ENCODE data around the gene WWTR1. TPM values are rescaled to one million over a fixed set of nuclear protein-coding genes. Genes with fewer than 3 reads are reported as not detected.

The WWTR1 gene
- total RNA-seq, 4 donors from 2014 or later, result 40.3 to 80.4 (median 67.6) TPM

- H3K4me1 ChIP-seq, result peaks cover 0 to 44% (median 14%) of the 10 kb centered on the region in 4 donors
- intact Hi-C loops (cut with DNase I; ENCODE audit: low total_unique reads), result loop anchor here (1.0 kb wide), 1 partner anchor 39 kb away; no protein-coding TSS in a partner anchor
- H3K9me3 ChIP-seq, result no peaks in the 10 kb centered on the region
- DNase-seq, result no peak
- TF ChIP-seq EP300 (IDR thresholded peaks at IDR 0.05; ENCODE audit: low read depth), result no peak
- TF ChIP-seq POLR2AphosphoS5 (IDR thresholded peaks at IDR 0.05), result no peak
- TF ChIP-seq POLR2A (IDR thresholded peaks at IDR 0.05), result no peak
- no peak for TF ChIP-seq CTCF (IDR thresholded peaks at IDR 0.05)
- H3K4me3 ChIP-seq, result no peak overlapping the region
- in situ Hi-C loops (cut with MboI; ENCODE audit: low pct_ligation_motif_present in 1 of 4, low pct_unique_long_range_greater_than_20kb in 1 of 4, low sequenced_read_pairs in 3 of 4), result no loop called here
- H3K27me3 ChIP-seq, result peaks cover 13% of the 10 kb centered on the region
- H3K36me3 ChIP-seq, result no peaks in the 10 kb centered on the region
- H3K27ac ChIP-seq, result no peak overlapping the region
- WGBS, 2 donors (ENCODE audit: low coverage in 1 of 2), result 79 to 100% methylated on average over 1 to 2 of the region's 2 CpGs
Observed at GRCh38 chr3:149613988-149614387, 43.8 kb downstream of the WWTR1 start.

DNA sequence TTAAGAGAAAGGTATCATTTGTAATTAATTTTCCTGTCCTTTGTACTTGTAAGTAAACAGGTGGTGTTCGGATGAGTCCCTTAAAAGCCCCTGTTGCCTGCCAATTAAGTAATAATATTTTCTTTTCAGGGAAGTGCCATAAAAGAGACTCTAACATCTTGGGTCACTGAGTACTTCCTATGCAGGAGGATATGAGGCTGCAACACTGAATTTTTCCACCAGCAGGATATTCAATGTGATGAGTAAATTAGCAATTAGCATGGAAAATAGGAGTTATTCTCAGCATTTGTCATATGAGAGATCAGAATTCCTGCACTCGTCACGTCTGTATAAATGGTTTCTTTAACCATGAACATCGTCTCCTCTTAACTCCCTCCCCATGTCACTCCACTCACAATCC is 45.4 kb downstream of the WWTR1 start:
- Histone ChIP-seq H3K9me3 (no peaks in the 10 kb centered on the region), H3K27ac (no peak overlapping the region), H3K4me3 (no peak overlapping the region), H3K36me3 (no peaks in the 10 kb centered on the region), H3K27me3 (peaks cover 11% of the 10 kb centered on the region), H3K4me1 (peaks cover 0 to 43% (median 14%) of the 10 kb centered on the region in 4 donors)
- no peak for DNase-seq
- intact Hi-C loops (cut with DNase I; ENCODE audit: low total_unique reads), result no loop called here
- in situ Hi-C loops (cut with MboI; ENCODE audit: low pct_ligation_motif_present in 1 of 4, low pct_unique_long_range_greater_than_20kb in 1 of 4, low sequenced_read_pairs in 3 of 4), result no loop called here
- WGBS, 2 donors (ENCODE audit: low coverage in 1 of 2), result 76 to 85% methylated on average over 4 of the region's 4 CpGs
- TF ChIP-seq EP300 (IDR thresholded peaks at IDR 0.05; ENCODE audit: low read depth) (no peak), CTCF (IDR thresholded peaks at IDR 0.05) (no peak), POLR2AphosphoS5 (IDR thresholded peaks at IDR 0.05) (no peak), POLR2A (IDR thresholded peaks at IDR 0.05) (no peak)

- TF ChIP-seq EP300 (IDR thresholded peaks at IDR 0.05; ENCODE audit: low read depth) (no peak), POLR2A (IDR thresholded peaks at IDR 0.05) (no peak), POLR2AphosphoS5 (IDR thresholded peaks at IDR 0.05) (no peak), CTCF (IDR thresholded peaks at IDR 0.05) (no peak)
- no peak for DNase-seq
- intact Hi-C loops (cut with DNase I; ENCODE audit: low total_unique reads), result no loop called here
- Histone ChIP-seq H3K9me3 (no peaks in the 10 kb centered on the region), H3K4me1 (peaks cover 0 to 41% (median 14%) of the 10 kb centered on the region in 4 donors), H3K36me3 (no peaks in the 10 kb centered on the region), H3K4me3 (no peak overlapping the region), H3K27ac (peak overlapping the region in 1 of 4 donors; percentile 52), H3K27me3 (no peaks in the 10 kb centered on the region)
- in situ Hi-C loops (cut with MboI; ENCODE audit: low pct_ligation_motif_present in 1 of 4, low pct_unique_long_range_greater_than_20kb in 1 of 4, low sequenced_read_pairs in 3 of 4), result no loop called here
- 86 to 90% methylated on average over 2 of the region's 2 CpGs for WGBS, 2 donors (ENCODE audit: low coverage in 1 of 2)
Observed at GRCh38 chr3:149611149-149611548, 46.7 kb downstream of the WWTR1 start.

DNA sequence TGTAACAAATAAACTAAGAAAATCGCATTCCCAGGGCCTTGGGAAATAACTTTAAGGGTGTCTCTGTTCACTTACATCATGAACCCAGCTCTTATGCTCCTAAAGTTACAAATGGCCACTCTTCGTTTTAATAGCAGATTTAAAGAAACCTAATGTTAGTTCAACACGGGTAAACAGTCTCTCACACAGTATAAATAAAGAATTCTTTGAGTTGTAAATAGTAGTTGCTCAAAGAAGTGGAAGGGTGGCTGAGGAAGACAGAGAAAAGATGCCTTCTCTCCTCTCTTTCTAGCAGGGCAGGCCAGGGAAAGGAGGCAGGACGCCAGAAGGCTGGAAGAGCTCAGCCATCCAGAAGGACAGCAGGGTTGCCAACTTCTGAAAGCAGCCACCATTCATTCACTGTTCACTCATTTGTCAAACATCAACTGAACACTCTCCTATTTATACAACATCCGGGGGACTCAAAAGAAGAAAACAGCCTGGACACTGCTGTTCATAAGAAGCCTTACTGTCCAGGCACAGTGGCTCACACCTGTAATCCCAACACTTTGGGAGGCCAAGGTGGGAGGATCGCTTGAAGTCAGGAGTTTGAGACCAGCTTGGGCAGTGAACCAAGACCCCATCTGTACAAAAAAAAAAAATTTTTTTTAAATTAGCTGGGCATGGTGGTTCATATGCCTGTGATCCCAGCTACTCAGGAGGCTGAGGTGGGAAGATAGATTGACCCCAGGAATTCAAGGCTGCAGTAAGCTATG is 47.3 kb downstream of the WWTR1 start:
- H3K4me1 ChIP-seq, result peaks cover 0 to 41% (median 14%) of the 10 kb centered on the region in 4 donors
- WGBS, 2 donors (ENCODE audit: low coverage in 1 of 2), result 61 to 70% methylated on average over 4 to 6 of the region's 6 CpGs
- H3K4me3 ChIP-seq, result no peak overlapping the region
- intact Hi-C loops (cut with DNase I; ENCODE audit: low total_unique reads) (no loop called here), in situ Hi-C loops (cut with MboI; ENCODE audit: low pct_ligation_motif_present in 1 of 4, low pct_unique_long_range_greater_than_20kb in 1 of 4, low sequenced_read_pairs in 3 of 4) (no loop called here)
- TF ChIP-seq POLR2A (IDR thresholded peaks at IDR 0.05), result no peak
- TF ChIP-seq CTCF (IDR thresholded peaks at IDR 0.05), result no peak
- TF ChIP-seq EP300 (IDR thresholded peaks at IDR 0.05; ENCODE audit: low read depth), result no peak
- no peak for TF ChIP-seq POLR2AphosphoS5 (IDR thresholded peaks at IDR 0.05)
- H3K27me3 ChIP-seq, result no peaks in the 10 kb centered on the region
- H3K36me3 ChIP-seq, result no peaks in the 10 kb centered on the region
- DNase-seq, result no peak
- H3K9me3 ChIP-seq, result no peaks in the 10 kb centered on the region
- peak overlapping the region; percentile 11 to 60 (median 46) for H3K27ac ChIP-seq
